Left forelimb (tissue), 1 donor: ENCODE results near the gene MRPL12.
"Not testable (repeated sequence)": the region's sequence is repeated elsewhere in the genome, so short reads cannot be mapped to it uniquely, and the experiment has no call there.

ENCODE experiments used
- DNase-seq: peaks from one replicate; pipeline ENCODE4 v3.0.0-alpha.2; 2018; ENCODE audit warnings: low spot score

Gene MRPL12

DNA sequence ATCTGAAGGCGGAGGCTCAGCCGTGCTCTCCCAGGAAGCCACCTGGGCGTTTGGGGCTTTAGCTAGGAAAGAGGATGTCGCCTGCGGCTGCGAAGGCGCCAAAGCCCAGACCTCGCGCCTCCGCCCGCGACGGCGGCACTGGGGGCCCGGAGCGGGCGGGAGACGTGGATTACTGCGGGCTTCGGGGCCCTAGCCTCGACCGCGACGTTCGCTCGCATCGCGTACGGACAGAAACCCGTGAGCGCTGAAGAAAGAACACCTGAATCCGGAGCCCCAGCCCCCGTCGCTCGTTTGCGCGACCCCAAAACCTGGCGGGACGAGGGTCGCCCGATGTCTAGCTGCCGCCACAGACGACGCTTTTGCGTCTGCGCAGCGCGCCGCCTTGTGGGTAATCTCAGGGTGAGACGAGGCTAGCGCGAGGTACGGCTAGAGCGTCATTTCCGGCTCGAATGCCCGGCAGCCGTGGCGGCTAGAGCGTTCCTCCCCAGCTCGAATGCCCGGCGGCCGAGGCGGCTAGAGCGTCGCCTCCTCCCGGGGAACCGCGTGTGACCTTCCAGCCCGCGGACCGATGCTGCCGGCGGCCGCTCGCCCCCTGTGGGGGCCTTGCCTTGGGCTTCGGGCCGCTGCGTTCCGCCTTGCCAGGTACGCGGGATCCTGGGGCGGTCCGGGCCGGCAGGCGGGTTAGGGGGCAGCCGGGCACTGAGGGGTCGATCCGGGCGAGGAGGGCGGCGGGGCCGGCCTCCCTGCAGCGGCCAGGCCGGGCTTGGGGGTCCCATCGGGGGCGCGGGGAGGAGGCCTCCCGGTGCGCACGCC lies at the start of gene MRPL12:
Gene MRPL12 (plus strand): TSS at position 434 of the 813 bp plus-strand sequence. CDS start 135 bp downstream, at position 569.
- peak; percentile 93 for DNase-seq

DNA sequence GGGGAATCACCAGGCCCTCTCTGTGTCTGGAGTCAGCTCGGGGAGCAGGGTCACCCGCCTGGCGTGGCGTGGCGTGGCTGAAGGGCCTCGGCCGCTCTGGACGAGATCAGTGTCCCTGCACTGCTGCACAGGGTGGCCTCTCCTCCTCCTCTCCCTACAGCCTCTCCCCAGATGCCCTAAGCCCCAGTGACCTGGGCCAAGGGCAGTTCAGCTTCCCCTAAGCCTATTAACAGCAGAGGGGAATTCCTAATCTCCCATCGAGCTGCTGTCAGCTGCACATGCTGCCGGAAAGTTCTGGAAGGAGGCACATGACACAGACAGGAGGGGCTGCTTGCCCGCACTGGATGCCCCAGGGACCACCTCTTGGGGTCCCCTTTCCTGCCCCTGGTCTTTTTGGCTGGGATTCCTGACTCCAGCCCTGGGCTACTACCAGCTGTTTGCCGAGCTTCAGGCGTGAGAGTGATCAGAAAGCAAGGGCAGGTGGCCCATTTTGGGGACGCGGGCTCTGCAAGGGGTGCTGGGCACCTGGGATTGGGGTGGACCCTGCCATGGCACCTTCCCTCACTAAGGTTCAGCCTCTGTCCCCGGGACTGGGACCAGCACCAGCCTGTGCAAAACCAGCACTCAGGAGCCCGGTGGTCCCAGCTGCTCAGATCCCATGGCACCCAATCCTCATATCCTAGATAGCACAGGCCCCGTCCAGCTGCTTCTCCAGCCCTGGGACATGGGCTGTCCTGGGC lies 47.6 kb upstream of the MRPL12 start:
- DNase-seq: no peak

DNA sequence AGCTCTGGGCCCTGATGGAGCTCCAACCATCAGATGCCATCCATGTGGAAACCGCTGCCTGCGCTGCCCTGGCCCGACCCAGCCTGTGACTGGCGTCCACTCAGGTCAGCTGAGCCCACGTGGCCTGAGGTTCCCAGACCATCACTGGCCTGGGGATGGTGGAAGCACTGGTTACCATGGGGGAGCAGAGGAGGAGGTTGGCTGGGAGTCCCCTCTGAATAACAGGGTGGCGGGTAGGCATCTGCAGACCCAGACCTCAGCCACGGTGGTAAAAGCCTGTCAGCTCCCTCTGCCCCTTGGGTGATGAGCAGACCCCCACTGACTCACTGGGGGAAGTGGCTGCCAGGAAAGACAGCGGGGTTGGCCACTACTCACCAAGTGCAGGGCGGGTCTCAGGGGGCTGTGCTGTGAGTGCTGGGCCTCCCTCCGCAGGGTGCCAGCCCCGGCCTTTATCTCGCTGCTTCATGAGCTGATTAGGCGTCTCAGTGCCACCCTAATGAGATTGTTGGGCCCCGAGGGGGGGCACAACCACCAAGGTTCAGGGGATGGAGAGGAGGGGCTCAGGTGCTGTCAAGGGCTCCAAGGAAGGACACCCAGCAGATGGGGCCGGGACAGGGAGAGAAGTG lies 46.9 kb upstream of the MRPL12 start, which contains the start of gene PDE6G:
Gene PDE6G (minus strand): TSS at position 425 of the 626 bp plus-strand sequence. CDS start 3,237 bp downstream, outside the sequence.
- no peak for DNase-seq

DNA sequence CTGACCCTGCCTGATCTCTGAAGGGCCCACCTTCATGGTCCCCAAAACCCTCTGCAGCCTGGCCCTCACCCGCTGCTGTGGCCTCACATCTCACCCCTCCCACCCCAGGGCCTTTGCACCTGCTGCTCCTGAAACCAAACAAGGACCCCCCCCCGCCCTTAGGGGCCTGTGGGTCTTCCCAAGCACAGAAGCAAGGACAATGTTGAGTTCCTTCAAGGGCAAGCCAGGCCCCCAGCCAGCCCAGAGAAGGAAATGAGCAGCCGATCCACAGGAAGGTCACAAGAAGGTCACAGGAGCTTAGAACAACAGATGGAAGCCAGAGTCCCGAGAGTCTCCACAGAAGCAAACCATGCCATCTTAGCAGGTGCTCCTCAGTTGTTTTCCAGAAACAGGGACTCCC lies 46.3 kb upstream of the MRPL12 start:
- no peak for DNase-seq

DNA sequence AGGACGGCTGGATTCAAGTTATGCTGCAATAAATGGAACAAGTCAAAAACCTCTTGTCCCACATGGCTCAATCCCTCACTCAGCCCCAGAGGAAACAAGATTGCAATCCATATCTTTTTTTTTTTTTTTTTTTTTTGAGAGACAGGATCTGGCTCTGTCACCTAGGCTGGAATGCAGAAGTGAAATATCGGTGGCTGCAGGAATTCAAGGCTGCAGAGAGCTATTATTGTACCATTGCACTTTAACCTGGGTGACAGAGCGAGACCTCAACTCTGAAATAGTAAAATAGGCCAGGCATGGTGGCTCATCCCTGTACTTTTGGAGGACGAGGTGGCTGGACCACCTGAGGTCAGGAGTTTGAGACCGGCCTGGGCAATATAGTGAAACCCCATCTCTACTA lies 44.1 kb upstream of the MRPL12 start:
- no peak for DNase-seq

DNA sequence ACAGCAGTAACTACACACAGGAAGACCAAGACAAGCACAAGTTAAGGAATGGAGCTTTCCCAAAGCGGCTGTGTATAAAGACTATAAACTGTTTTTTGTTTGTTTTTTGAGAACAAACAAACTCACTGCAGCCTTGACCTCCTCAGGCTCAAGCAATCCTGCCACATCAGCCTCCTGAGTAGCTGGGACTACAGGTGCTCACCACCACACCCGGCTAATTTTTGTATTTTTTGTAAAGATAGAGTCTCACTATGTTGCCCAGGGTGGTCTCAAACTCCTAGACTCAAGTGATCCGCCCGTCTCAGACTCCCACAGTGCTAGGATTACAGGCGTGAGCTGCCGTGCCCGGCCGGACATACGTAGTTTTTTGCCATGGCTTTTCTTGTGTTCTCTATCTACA lies 42.7 kb upstream of the MRPL12 start:
- no peak for DNase-seq

DNA sequence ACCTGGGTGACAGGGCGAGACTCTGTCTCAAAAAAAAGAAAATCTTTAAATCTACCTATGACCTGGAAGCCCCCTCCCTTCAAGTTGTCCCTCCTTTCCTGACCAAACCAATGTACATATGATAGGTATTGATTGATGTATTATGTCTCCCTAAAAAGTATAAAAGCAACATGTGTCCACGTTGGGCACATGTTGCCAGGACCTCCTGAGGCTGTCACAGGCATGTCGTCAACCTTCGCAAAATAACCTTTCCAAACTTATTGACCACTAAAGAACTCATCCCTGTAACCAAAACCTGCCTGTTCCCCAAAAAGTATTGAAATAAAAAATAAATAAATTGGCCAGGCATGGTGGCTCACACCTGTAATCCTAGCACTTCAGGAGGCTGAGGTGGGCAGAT lies 41.2 kb upstream of the MRPL12 start:
- no peak for DNase-seq

DNA sequence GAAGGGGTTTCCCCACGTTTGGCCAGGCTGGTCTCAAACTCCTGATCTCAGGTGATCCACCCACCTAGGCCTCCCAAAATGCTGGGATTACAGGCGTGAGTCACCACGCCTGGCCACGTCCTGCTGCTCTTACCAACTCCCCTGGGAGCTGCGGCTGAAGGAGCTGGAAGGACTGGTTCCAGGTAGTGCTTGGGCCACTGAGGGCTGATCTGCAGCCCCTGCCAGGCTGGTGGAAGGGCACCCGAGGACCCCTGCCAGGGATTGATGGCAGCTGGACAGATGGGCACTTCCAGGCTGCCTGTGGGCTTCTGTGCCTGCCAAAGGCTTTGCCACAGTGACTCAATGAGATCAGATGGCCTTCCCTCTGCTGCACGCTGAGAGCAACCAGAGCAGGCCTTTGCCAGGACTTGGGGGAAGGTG lies 39.1 kb upstream of the MRPL12 start:
- no peak for DNase-seq

DNA sequence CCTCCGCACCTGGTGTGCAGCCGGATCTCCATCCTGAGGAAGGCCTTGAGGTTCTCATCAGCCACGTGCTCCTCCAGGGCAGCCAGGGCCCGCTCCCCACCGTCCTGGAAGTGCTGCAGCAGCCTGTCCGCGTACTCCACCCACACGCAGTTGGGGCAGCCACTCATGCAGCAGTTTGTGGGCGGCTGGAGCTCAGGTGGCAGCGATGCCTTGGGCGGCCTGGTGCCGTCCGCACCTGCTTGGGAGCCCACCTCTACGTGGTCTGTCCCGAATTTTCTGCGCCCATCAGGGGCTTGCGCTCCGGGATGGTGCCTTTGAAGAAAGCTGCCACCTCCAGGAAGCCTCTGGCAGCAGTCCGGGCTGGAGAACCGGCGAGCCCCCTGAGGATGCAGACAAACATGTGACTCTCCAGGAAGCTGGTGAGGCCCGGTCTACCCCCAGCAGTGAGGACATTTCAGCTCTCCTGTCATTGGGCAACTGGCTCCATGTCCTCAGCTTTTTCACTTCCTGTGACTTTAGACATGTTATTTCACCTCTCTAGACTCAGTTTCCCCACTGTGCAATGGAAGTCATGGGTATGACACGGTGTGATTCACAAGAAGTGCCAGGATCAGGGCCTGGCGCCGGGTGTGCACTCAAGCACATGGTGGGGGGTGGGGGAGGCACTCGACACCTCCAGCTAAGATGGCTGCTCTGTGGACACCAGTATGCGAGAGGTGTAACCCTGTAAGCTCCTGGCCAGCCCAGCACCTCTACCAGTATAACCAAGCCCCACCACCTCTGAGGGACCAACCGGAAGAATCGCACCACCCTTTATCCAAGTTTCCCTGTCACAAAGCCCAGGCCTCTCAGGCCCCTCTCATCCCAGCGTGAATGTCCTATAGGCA lies 37.7 kb upstream of the MRPL12 start:
- DNase-seq: no peak

DNA sequence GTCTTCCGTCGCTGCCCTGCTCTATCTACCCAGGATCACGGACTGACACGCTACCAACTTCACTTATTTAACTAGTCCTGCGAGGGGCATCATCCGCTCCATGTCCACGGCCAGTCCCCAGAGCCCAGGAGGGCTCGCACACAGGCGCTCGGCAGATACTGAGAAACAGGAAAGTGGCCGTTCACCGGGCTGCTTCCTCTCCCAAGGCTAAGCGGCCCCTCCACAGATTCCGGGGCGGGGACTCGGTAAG lies 37.1 kb upstream of the MRPL12 start:
- no peak for DNase-seq

DNA sequence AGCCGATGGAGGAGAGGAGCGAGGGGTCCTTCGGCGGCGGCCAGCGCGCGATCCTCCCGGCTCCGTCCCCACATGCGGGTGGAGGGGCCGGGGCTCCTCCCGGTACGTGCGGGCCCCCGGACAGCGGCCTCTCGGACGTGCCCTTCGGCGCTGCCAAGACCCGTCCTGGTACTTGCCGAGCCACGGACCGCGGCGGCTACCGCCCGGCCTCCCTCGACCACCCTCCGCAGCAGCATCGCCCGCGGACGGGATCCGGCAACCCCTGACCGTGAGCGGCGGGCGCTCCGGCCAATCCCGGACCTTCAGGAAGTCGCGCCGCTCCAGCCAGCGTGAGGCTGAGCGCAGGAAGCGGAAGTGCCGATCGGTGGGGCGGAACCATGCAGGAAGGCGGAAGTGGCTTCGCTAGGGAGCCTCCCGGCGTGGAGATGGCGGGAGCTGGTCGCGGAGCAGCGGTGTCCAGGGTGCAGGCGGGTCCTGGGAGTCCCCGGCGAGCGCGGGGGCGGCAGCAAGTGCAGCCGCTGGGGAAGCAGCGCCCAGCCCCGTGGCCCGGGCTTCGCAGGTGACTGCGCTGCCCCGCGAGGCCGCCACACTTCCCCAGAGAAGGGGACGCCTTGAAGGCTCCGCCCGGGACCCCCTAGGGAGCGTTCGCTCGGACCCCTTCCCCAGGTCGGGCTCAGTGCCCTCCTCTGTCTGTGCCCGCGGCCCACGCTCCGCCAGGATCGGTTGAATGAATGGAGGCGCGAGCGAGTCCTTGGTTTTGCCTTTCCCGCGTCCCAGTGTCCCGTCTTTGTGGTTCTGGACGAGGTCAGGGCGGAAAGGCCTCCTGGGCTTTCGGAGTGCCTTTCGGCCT lies 36.6 kb upstream of the MRPL12 start, which contains the start of the genes CCDC137 and OXLD1:
Gene CCDC137 (plus strand): TSS at position 396 of the 850 bp plus-strand sequence. CDS start 30 bp downstream, at position 426.
Gene OXLD1 (minus strand): TSS at position 264 of the 850 bp plus-strand sequence. CDS start 28 bp downstream, at position 236.
- peak; percentile 97 for DNase-seq

DNA sequence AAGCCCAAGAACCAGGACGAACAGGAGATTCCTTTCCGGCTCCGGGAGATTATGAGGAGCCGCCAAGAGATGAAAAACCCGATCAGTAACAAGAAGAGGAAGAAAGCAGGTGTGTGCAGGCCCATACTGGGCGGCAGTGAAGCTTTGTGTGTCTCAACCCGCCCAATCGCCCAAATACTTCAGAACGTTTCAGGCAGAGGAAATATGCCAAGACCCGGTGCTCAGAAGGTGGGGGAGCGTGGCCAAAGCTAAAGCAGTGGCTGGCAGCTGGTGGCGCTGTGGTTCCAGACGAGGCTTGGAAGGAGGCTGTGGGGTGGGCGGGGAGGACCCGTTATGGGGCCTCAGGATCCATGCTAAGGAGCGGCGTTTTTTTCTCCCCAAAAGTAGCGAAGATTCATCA lies 35.4 kb upstream of the MRPL12 start:
- no peak for DNase-seq

DNA sequence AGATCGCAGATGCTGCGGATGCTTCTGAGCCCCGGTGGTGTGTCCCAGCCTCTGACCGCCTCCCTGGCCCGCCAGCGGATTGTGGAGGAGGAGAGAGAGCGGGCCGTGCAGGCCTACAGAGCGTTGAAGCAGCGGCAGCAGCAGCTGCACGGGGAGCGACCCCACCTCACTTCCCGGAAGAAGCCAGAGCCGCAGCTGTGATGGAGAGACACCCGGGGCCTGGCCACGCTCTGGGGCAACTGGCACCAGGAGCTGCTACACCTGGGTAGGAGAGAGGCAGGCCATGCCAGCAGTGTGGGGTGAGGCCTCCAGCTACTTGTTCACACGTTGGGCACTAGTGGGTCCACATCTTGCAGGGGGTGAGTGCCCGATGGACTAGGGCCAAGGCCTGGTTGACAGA lies 30.7 kb upstream of the MRPL12 start:
- DNase-seq: no peak

DNA sequence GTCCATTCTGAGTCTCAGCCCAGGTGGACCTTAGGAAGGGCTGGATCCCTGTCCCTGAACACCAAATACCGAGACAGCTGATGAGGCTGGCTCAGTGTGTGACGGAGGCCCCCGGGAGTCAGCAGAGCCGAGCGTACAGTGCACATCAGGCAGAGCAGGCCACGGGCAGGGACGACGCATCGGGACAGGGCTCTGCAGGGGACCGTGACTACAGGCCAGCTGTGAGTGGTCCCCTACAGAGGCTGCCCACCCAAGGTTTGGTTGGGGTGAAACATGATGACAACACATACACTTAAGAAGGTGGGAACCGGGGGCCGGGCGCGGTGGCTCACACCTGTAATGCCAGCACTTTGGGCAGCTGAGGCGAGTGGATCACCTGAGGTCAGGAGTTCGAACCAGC lies 30.2 kb upstream of the MRPL12 start:
- no peak for DNase-seq

DNA sequence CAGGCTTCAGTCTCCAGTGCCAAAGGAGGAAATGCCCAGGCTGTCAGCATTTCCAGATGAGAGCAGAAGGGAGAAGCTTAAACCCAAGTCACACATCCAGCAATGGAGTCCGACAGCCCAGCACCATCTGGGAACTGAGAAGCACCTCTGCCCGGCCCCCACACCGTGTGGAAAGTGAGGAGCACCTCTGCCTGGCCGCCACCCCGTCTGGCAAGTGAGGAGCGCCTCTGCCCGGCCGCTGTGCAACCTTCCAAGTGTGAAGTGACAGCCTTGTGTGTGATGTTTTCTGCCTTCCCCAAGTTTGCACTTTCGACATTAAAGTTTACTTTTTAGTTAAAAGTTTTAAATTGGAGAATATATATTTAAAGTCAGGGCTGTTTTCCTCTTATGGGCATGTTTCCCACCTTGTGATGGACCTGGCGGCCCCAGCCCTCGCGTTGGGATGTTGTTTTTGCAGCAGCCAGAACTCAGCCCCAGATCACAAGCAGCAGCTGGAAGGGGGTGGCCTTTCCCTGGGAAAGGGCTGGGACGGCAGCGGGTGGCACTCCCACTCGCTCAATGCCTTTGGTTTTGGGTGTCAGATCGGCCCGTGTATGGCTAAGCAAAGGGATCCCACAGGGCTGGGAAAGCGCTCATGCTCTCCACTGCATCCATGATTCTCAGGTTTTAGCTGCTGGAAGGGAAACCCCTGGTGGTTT lies 29.5 kb upstream of the MRPL12 start:
- no peak for DNase-seq

DNA sequence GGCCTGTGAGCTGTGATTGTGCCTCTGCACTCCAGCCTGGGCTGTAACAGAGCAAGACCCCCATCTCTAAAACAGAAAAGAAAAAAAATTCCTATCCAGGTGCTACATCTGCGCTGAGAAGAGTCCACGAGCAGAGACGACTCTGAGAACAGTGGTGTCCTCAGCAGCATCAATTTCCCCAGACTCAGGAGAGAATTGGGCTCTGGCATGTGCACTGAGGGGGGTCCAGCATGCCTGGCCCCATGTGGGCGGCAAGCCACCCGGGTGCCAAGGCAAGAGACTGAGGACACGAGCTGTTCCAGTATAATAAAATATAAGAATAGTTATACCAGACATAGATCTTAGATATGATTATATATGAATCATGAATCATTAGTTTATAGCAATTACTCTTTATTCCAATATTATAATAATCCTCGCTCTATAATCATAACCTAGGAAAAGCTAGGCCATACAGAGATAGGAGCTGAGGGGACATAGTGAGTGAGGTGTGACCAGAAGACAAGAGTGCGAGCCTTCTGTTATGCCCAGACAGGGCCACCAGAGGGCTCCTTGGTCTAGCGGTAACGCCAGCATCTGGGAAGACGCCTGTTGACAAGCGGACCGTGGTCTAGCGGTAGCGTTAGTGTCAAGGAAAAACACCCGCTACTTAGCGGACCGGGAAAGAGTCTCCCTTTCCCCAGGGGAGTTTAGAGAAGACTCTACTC lies 27.5 kb upstream of the MRPL12 start:
- not testable (repeated sequence) for DNase-seq

DNA sequence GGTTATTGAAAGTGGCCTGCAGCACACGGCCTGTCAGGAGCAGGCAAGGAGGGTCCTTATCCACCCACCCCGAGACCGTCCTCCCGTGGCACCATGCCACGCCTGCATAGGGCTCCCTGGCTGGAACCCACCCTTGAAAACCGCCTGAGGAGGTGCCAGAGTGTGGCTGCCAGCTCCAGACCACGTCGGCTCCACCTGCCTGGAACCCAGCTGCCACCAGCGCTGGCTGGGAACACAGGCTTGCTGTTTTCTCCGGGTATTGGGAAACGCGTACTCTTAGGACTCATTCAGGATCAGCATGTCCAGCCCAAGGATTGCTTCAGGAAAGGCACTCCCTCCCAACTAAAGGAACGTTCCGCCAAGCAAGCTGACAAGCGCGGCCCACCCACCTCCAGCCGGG lies 26.3 kb upstream of the MRPL12 start:
- no peak for DNase-seq

DNA sequence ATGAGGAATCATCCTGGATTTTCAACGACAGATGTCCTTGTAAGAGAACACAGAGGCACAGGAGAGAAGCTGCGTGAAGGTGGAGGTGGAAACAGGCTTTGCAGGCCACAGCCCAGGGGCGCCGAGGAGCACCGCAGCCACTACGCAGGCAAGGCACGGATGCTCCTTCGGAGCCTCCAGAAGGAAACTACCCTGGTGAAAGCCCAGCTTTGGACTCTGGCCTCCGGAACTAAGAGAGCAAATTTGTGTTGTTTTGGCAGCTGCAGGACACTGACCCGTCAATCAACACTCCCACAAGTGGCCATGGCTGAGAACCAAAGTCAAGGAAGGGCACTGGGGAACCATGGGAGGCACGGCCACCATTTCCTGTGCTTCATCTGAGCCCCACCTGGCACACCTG lies 23.0 kb upstream of the MRPL12 start:
- DNase-seq: no peak

DNA sequence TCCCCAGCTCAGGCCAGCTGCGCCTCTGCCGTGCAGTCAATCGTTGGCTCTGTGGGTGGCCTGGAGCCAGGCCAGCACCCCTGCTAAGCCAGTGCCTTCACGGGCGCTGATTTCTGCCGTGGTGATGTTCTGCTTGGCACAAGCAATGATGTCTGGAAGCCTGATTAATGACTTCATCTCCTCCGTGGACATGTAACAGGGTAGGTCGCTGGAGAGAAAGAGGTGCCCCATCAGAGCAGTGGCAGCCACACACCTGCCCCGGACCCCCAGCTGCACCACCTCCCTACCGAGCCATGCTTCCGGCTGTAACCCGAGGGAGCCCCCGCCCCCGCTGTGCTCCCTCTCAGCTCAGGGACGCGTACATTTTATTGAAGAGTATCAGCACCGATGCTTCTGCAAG lies 21.5 kb upstream of the MRPL12 start:
- no peak for DNase-seq
